ENCODE results near the gene CLIC6. TPM values are rescaled to one million over a fixed set of nuclear protein-coding genes. Genes with fewer than 3 reads are reported as not detected.

Gene CLIC6
- total RNA-seq, 2 experiments from 2014 or later, result not detected

DNA sequence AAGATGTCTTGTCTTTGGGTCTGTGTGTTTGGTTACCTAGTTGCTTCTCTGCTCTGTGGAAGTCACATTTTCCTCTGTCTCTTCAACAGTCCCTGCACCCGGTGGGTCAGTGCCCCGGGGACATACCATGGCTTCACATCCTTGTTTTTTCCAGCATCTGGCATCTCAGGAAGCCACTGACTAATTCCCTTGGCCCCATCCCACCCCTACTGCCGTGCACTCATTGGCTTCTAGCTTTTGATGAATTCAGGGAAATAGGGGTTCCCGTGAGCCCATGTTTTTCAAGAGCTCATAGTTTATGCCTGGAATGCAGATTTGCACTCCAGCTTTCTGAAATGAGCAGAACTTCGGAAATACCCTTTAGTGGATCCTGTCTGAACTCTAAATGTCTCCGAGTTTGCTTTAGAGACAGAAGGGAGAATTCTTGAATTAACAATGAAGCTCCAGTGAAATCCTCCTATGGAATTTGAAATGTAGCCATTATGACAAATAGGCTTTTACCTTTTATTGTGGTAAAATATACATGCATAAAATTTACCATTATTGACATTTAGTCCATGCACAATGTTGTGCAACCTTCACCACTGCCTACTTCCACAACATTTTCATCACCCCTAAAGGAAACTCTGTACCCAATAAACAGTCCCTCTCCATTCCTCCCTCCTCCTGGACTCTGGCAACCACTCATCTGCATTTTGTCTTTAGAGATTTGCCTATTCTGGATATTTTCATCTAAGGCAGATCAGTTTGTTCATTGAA lies 67.5 kb downstream of the CLIC6 start:
- H4K20me1 ChIP-seq (ENCODE audit: insufficient read depth, low read length), result no peaks in the 10 kb centered on the region
- H3K36me3 ChIP-seq (ENCODE audit: insufficient read depth, low read length), result no peaks in the 10 kb centered on the region
- H2AFZ ChIP-seq (ENCODE audit: low read length), result no peak overlapping the region
- no TSS peak for BruUV-seq (replicated peaks)
- H3K9me3 ChIP-seq (ENCODE audit: low read length), result no peaks in the 10 kb centered on the region
- ChIA-PET POLR2A (no interaction called here), CTCF (ENCODE audit: unreplicated experiment) (no interaction called here)
- no peak for DNase-seq (ENCODE audit: low spot score)
- H3K9me2 ChIP-seq (ENCODE audit: insufficient read depth, low read length), result no peaks in the 10 kb centered on the region
- no peak overlapping the region for H3K4me2 ChIP-seq (ENCODE audit: low read length)
- TF ChIP-seq, protein P1, sequence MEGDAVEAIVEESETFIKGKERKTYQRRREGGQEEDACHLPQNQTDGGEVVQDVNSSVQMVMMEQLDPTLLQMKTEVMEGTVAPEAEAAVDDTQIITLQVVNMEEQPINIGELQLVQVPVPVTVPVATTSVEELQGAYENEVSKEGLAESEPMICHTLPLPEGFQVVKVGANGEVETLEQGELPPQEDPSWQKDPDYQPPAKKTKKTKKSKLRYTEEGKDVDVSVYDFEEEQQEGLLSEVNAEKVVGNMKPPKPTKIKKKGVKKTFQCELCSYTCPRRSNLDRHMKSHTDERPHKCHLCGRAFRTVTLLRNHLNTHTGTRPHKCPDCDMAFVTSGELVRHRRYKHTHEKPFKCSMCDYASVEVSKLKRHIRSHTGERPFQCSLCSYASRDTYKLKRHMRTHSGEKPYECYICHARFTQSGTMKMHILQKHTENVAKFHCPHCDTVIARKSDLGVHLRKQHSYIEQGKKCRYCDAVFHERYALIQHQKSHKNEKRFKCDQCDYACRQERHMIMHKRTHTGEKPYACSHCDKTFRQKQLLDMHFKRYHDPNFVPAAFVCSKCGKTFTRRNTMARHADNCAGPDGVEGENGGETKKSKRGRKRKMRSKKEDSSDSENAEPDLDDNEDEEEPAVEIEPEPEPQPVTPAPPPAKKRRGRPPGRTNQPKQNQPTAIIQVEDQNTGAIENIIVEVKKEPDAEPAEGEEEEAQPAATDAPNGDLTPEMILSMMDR (conservative IDR thresholded peaks at IDR 0.05; ENCODE audit: low read length), result no peak
- TF ChIP-seq EZH2phosphoT487 (IDR thresholded peaks at IDR 0.05; ENCODE audit: borderline replicate concordance, low read depth, low read length), result no peak
- H3K27ac ChIP-seq (ENCODE audit: low read depth, low read length, poor library complexity, severe bottlenecking), result no peak overlapping the region
- H3K79me2 ChIP-seq (ENCODE audit: insufficient read depth, low read depth, low read length), result no peaks in the 10 kb centered on the region
- no peaks in the 10 kb centered on the region for H3K4me1 ChIP-seq (ENCODE audit: insufficient read depth, low read length, poor library complexity, severe bottlenecking)
- H3K4me3 ChIP-seq (ENCODE audit: low read depth, low read length, poor library complexity, severe bottlenecking), result no peak overlapping the region
- intact Hi-C loops (cut with micrococcal nuclease; ENCODE audit: unreplicated experiment), result no loop called here

DNA sequence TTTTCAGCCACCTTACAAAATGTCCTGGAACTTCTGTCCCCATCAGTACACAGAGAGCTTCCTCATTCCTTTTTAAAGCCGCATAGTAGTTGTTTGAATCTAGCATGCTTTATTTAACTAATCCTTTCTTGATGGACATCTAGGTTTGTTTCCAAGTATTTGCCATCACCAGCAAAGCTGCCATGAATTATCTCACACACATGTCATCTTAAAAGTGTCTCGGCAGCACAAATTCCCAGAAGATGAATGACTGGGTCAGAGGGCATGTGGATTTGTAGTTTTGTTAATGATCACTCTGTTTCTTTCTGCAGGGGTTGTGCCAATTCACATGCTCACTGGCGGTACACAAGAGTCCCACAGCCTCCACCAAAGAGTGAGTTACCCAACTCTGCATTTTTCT lies 68.3 kb downstream of the CLIC6 start:
- Histone ChIP-seq H3K9me2 (ENCODE audit: insufficient read depth, low read length) (no peaks in the 10 kb centered on the region), H3K9me3 (ENCODE audit: low read length) (no peaks in the 10 kb centered on the region), H4K20me1 (ENCODE audit: insufficient read depth, low read length) (no peaks in the 10 kb centered on the region), H3K4me1 (ENCODE audit: insufficient read depth, low read length, poor library complexity, severe bottlenecking) (no peaks in the 10 kb centered on the region), H3K79me2 (ENCODE audit: insufficient read depth, low read depth, low read length) (no peaks in the 10 kb centered on the region), H3K27ac (ENCODE audit: low read depth, low read length, poor library complexity, severe bottlenecking) (no peak overlapping the region), H3K4me2 (ENCODE audit: low read length) (no peak overlapping the region), H3K36me3 (ENCODE audit: insufficient read depth, low read length) (no peaks in the 10 kb centered on the region), H2AFZ (ENCODE audit: low read length) (no peak overlapping the region), H3K4me3 (ENCODE audit: low read depth, low read length, poor library complexity, severe bottlenecking) (no peak overlapping the region)
- ChIA-PET CTCF (ENCODE audit: unreplicated experiment) (no interaction called here), POLR2A (no interaction called here)
- DNase-seq (ENCODE audit: low spot score), result no peak
- TF ChIP-seq EZH2phosphoT487 (IDR thresholded peaks at IDR 0.05; ENCODE audit: borderline replicate concordance, low read depth, low read length), result no peak
- TF ChIP-seq, protein P1 (conservative IDR thresholded peaks at IDR 0.05; ENCODE audit: low read length), result no peak
- no TSS peak for BruUV-seq (replicated peaks)
- intact Hi-C loops (cut with micrococcal nuclease; ENCODE audit: unreplicated experiment), result no loop called here

DNA sequence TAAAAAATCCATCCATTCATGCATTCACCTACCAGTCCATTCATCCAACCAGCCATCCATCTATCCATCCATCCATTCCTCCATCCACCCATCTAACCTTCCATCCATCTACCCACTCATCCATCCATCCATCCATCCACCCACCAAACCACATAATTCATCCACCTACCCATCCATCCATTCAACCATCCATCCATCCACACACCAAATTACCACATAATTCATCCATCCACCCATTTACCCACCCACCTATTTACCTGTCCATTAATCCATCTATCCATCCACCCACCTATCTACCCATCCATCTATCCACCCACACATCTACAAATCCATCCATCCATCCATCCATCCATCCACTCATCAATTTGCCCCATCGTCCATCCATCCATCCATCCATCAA lies 71.4 kb downstream of the CLIC6 start:
- H4K20me1 ChIP-seq (ENCODE audit: insufficient read depth, low read length), result no peaks in the 10 kb centered on the region
- H3K9me3 ChIP-seq (ENCODE audit: low read length), result no peaks in the 10 kb centered on the region
- no peak overlapping the region for H2AFZ ChIP-seq (ENCODE audit: low read length)
- DNase-seq (ENCODE audit: low spot score), result no peak
- no peaks in the 10 kb centered on the region for H3K36me3 ChIP-seq (ENCODE audit: insufficient read depth, low read length)
- no peaks in the 10 kb centered on the region for H3K79me2 ChIP-seq (ENCODE audit: insufficient read depth, low read depth, low read length)
- no peak for TF ChIP-seq EZH2phosphoT487 (IDR thresholded peaks at IDR 0.05; ENCODE audit: borderline replicate concordance, low read depth, low read length)
- TF ChIP-seq, protein P1 (conservative IDR thresholded peaks at IDR 0.05; ENCODE audit: low read length), result no peak
- no peak overlapping the region for H3K4me2 ChIP-seq (ENCODE audit: low read length)
- intact Hi-C loops (cut with micrococcal nuclease; ENCODE audit: unreplicated experiment), result loop anchor here (10.0 kb wide), 1 partner anchor 875 kb away; no protein-coding TSS in a partner anchor
- no TSS peak for BruUV-seq (replicated peaks)
- H3K4me3 ChIP-seq (ENCODE audit: low read depth, low read length, poor library complexity, severe bottlenecking), result no peak overlapping the region
- H3K27ac ChIP-seq (ENCODE audit: low read depth, low read length, poor library complexity, severe bottlenecking), result no peak overlapping the region
- ChIA-PET CTCF (ENCODE audit: unreplicated experiment) (no interaction called here), POLR2A (no interaction called here)
- H3K9me2 ChIP-seq (ENCODE audit: insufficient read depth, low read length), result no peaks in the 10 kb centered on the region
- H3K4me1 ChIP-seq (ENCODE audit: insufficient read depth, low read length, poor library complexity, severe bottlenecking), result no peaks in the 10 kb centered on the region

Data from OCI-LY7 (cell line).